HFFc6 (cell line): ENCODE measurements around the gene ADGRB2. TPM values are rescaled to one million over a fixed set of nuclear protein-coding genes. Genes with fewer than 3 reads are reported as not detected.

Experiments
- DNase-seq: peaks from one replicate; pipeline ENCODE4 v3.0.0-alpha.2; 2018
- H3K27ac Mint-ChIP-seq: 2 replicates; pipeline ENCODE4 v1.8.0; 2020; ENCODE audit warnings: mild to moderate bottlenecking, mixed read lengths
- H3K27me3 Mint-ChIP-seq: 2 replicates; pipeline ENCODE4 v1.8.0; 2021; ENCODE audit warnings: mild to moderate bottlenecking, moderate library complexity, mixed read lengths; ENCODE audit not compliant: insufficient read depth
- H3K36me3 Mint-ChIP-seq: 2 replicates; pipeline ENCODE4 v1.8.0; 2021; ENCODE audit warnings: low read depth, mixed read lengths
- H3K4me1 Mint-ChIP-seq: 2 replicates; pipeline ENCODE4 v1.8.0; 2020; ENCODE audit warnings: low read depth, mixed read lengths
- H3K4me3 Mint-ChIP-seq: 2 replicates; pipeline ENCODE4 v1.8.0; 2020; ENCODE audit warnings: mild to moderate bottlenecking, moderate library complexity, mixed read lengths
- H3K9me3 Mint-ChIP-seq: 2 replicates; pipeline ENCODE4 v1.8.0; 2020; ENCODE audit warnings: mild to moderate bottlenecking, mixed read lengths
- CTCF ChIP-seq: fragments of 200-600 bp; sonication (generic); IDR thresholded peaks from 2 replicates; pipeline ENCODE4 v1.5.0; 2021; ENCODE audit warnings: antibody characterized with exemption, mild to moderate bottlenecking
- total RNA-seq, 6 experiments: library from RNA; stranded (reverse); fragmentation: NEBNext Ultra II Directional; extraction: Animal tissue kit (Norgen Biotek cat#: 25700); gene quantifications; 2 replicates in 1 of 6; 3 replicates in 5 of 6; pipeline ENCODE4 v1.2.3, GENCODE V29; 2021

Gene ADGRB2
- total RNA-seq, 6 experiments from 2014 or later, result 4.9 to 8.8 (median 6.4) TPM

GRCh38 chr1:31747304-31747703 lies 16.8 kb downstream of the ADGRB2 start:
- no peak for DNase-seq
- Mint-ChIP-seq H3K4me1 (peaks cover 66% of the 10 kb centered on the region), H3K27me3 (peaks cover 6% of the 10 kb centered on the region), H3K36me3 (no peaks in the 10 kb centered on the region), H3K9me3 (no peaks in the 10 kb centered on the region), H3K4me3 (no peak overlapping the region), H3K27ac (no peak overlapping the region; the same call in 1 of the 2 replicates)
- TF ChIP-seq CTCF, result no peak

DNA sequence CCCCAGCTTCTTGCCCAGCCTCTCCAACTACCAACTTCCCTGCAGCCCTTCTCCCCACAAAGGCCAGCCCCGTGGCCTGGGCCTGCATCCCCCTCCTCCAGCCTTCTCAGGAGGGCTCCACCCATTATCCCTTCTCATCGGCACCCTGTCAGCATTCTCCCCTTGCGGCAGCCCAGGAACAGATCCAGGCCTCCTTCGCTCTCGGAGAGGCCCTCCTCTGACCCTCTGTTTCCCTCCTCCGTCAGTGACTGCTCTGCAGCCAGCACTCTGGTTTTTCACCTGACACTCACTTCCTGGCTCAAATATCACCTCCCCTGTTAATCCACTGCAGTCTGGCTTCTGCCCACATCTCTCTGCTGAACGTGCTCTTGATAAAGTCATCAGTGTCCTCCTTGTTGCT lies 17.5 kb downstream of the ADGRB2 start:
- Mint-ChIP-seq H3K4me1 (peaks cover 60% of the 10 kb centered on the region), H3K4me3 (no peak overlapping the region), H3K36me3 (no peaks in the 10 kb centered on the region), H3K9me3 (no peaks in the 10 kb centered on the region), H3K27ac (no peak overlapping the region), H3K27me3 (peaks cover 6% of the 10 kb centered on the region)
- no peak for TF ChIP-seq CTCF
- no peak for DNase-seq

DNA sequence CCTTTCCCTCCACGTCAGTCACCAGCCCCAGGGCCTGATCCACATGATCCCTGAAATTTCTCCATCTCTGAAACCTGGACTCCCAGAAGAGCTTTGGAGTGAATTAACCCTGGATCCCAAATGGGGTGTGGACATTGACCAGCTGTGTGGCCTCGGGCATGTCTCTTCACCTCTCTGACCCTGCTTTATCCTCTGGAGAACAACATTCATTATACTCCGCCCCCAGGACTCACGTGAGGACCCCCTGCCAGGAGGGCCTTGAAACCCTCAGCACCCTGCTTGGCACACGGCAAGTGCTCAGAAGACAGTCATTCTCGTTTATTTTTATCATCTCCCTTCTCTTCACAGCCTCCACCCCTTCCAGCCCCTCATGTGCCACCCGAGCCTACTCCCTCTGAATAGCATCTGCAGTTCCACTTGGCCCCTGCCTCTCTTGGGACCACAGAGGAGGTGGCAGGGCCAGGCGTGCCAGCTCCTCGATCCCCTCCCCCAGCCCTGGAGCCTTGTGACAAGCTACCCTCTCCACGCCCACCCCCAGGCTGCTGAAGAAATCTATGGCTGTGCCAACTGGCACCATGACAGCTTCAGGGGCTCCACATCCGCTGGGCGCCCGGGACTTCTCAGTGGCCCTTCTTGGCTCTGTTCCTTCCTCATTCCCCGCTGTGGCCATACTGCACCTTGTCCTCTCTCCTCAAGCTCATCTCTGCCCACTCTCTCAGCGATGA lies 18.0 kb downstream of the ADGRB2 start:
- TF ChIP-seq CTCF, result peak; percentile 45
- no peak overlapping the region for H3K27ac Mint-ChIP-seq
- peaks cover 54% of the 10 kb centered on the region for H3K4me1 Mint-ChIP-seq
- H3K27me3 Mint-ChIP-seq, result peaks cover 6% of the 10 kb centered on the region
- no peak for DNase-seq
- no peaks in the 10 kb centered on the region for H3K36me3 Mint-ChIP-seq
- no peaks in the 10 kb centered on the region for H3K9me3 Mint-ChIP-seq
- H3K4me3 Mint-ChIP-seq, result no peak overlapping the region

DNA sequence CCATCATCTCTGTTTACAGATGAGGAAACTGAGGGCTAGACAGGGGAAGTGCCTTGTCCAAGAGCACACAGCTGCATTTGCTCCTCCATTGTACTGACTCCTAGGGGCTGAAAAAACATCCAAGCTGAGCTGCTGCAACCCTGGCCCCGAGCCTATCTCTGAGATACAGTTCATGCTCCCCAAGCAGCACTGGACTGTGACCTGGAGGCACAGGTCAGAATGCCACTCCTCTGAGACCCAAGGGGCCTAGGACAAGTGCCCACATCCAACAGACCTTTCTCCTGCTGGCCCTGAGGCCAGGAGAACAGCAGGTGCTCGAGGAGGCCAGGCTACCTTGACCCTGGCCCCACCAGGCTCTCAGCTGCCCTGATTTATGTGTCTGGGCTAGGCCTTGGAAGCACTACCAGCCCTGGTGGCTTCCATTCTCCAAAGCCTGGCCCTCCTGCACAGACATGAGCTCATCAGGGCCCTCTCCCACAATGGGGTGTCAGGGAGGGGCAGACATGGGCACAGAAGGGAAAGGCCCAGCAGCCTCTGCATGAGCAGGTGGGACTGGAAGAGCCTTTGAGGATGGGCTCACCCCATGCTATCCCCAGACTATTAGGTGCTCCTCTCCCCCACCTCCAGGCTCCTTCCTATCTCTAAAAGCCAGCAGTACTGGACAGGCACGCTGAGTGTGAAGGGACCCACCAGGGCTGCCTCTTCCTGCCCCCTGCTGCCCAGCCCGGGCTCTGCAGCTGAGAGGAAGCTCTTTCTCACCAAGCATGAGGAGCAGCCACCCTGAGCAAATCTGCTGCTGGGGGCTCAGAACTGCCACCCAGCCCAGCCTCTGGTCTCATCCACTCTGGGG lies 18.8 kb downstream of the ADGRB2 start:
- Mint-ChIP-seq H3K9me3 (no peaks in the 10 kb centered on the region), H3K27ac (no peak overlapping the region), H3K4me3 (no peak overlapping the region), H3K27me3 (peaks cover 6% of the 10 kb centered on the region), H3K36me3 (no peaks in the 10 kb centered on the region), H3K4me1 (peaks cover 47% of the 10 kb centered on the region)
- peak; percentile 89 for TF ChIP-seq CTCF
- DNase-seq, result peak; percentile 60

DNA sequence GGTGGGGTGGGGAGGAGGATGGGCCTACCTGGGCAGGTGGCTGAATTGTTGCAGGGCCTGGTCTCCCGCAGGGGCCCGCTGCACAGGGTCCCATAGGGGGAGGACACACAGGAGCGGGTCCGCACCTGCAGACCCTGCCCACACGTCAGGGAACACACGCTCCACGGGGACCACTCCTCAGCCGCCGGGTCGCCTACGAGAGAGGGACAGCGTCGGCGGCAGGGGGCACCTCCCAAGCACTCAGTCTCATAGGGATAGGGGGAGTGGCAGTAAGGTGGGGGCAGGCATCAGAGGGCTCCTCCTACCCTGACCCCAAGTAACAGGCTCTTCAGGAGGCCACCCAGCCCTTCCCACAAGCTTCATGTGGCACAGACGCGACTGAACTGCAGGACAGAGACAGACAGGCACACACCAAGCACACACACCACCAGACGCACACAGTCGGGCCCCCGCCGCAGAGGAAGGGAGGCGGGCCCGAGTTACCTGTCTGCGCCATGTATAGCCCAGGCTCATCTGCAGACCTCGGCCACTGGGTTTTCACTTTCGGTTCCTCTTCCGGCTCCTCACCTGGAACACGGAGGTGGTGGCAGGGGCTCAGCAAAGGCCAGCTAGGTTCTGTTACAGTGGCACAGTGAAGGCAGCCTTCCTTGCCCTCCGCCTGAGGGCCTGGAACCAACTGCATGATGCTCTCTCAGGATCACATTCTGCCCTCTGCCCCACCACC lies 19.8 kb downstream of the ADGRB2 start:
- Mint-ChIP-seq H3K9me3 (no peaks in the 10 kb centered on the region), H3K27me3 (peaks cover 4% of the 10 kb centered on the region), H3K36me3 (no peaks in the 10 kb centered on the region), H3K4me1 (peaks cover 37% of the 10 kb centered on the region), H3K4me3 (no peak overlapping the region), H3K27ac (no peak overlapping the region)
- no peak for TF ChIP-seq CTCF
- DNase-seq, result no peak
